HG02571 (cell line): ENCODE results near the gene FYTTD1.

Source experiments
- ATAC-seq: cut with Tn5 transposase; IDR thresholded peaks from one replicate; pipeline ENCODE4 v1.9.1; 2021; ENCODE audit warnings: mild to moderate bottlenecking, moderate library complexity; ENCODE audit not compliant: unreplicated experiment

Gene FYTTD1

DNA sequence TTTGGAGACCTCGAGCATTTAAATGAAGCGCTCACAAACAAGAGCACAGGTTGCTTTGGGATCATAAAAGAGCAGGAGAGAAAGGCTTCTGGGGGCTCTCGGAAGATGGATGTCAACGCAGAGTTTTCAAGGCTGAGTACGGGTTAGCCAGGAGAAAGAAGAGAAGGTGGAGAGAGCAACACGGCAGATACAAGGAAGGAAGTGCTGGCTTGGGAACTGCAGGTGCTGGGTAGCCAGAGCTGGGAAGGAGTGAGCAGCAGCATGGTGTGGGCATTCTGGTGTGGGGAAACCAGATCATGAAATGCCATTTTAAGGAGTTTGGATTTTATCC lies 12.4 kb upstream of the FYTTD1 start:
- no peak for ATAC-seq

DNA sequence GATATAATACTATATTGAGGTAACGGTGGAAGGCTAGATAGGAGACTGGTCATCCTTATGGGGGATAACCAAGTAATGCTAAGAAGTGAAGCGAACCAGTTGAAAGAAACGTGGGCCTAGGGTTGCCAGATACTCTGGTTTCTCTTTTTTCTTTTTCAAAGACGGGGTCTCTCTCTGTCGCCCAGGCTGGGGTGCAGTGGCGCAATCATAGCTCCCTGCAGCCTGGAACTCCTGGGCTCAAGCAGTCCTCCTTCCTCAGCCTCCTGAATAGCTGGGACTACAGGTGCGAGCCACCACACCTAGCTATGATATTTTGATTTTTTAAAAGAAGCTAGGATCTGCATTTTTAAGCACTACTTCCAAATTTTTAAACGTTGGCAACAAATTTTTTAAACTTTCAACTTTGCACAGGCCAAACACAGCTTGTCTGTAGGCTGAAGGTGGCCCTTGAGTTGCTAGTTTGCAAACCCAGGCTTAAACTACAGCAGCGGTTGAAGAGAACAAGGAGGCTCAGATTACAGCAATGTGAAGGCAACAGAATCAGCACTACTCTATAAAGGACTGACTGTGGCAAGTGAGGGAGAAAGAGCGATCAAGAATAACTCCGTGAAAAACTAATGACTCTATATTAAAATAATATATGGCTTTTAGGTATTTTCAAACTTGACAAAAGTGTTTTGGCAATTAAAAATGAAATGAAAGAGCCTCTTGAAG lies 11.8 kb upstream of the FYTTD1 start:
- no peak for ATAC-seq

GRCh38 chr3:197742787-197743186 lies 6.9 kb upstream of the FYTTD1 start:
- no peak for ATAC-seq

DNA sequence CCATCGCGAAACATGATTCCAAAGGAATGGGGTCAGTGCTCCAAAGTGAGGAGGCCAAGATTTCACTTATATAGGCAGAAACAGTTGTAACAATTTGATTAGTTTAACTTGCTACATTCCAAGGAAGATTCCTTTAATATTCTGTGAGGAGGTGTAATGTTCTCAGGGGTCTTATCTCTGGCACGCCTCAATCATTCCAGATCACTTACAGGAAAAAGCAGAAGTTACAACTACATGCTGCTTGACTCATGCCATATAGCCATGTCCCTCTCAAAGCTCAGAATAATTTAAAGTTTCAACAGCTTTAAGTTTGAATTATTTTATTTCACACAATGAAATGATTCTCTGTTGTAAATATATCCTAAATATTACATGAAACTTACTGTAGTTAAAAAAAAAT lies 3.5 kb upstream of the FYTTD1 start:
- no peak for ATAC-seq

DNA sequence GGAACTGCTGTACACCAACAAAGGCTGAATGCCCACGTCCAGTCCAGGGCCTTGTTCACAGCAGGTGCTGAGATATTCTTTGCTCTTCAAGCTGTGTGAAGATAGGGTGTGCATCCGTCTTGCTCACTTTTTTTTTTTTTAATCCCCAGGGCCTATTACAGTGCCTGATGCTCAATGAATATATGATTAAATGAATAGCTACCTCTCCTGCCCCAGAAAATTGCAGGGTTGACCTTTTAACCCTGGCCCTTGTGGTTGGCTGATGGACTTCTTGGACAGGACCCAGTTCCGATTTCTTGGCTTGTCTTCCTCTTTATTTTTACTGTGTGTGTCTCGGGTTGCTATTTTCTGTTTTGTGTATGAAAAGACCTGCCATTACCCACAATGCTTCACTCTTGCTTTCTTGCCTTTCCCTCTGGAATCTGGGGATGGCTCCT lies 2.9 kb upstream of the FYTTD1 start:
- ATAC-seq: no peak

DNA sequence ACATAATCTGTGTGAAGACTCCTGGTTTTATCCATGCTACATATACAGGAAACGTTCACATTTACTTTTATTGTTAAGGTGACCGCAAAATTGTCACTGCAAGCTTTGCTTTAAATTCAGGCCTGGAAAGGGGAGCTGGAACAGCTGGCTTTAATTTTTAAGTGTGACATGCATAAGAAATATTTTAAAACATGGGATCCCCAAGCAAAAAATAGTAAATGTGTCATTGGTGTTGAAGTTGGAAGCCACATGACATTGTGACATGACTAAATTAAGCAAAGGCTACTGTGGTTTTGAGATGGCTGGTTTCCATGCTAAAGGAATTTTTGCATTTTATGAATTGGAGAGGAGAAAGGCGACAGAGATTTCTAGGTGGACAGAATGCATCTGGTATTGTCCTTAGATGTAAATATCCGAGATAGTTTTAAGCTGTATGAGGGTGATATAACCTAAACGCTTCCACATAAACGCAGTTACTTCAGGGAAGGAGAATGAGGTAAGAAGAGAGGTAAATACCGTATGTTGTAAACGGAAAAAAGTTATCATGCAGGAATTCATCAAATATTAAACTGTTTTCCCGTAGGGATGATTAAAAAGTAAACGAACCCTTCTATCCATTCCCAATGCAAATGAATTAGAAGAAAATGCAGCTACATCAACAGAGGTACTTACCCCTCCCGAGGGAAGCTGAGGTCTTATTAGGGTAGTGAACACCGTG lies 927 bp upstream of the FYTTD1 start:
- ATAC-seq: no peak

DNA sequence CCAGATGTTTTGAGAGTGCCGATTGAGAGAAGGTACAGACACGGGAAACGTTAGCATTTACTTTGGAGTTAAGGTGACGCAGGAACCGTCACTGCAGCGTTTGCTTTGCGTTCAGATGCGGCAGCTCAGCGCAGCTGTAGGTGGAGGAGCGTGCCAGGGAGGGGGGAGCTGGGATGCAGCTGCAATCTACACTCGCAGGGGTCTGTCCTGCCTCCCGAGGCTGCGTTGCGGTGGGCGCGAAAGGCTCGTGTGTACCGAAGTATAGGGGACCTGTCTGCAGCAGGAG lies 425 bp upstream of the FYTTD1 start:
- ATAC-seq: peak; percentile 27

DNA sequence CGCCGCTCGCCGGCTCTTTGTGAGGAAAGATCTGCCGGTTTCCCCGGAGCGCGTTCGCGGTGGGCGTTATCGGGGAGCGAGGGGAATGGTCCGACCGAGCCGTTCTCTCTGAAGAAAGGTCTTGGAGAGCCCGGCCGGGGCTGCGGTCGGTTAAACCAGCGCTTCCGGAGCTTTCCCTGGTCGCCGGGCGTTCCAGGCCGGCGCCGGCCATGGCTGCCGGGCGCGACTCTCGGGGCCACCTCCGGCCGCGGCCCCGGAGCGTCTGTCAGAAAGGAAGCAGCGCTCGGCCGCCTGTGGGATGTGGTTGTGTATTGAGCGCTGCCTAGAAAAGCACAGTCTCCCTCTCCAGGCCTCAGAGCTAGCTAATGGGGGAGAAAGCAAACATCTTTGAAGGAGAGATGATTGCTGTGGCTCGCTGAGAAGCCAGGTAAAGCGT lies 731 bp downstream of the FYTTD1 start:
- peak; percentile 33 for ATAC-seq

DNA sequence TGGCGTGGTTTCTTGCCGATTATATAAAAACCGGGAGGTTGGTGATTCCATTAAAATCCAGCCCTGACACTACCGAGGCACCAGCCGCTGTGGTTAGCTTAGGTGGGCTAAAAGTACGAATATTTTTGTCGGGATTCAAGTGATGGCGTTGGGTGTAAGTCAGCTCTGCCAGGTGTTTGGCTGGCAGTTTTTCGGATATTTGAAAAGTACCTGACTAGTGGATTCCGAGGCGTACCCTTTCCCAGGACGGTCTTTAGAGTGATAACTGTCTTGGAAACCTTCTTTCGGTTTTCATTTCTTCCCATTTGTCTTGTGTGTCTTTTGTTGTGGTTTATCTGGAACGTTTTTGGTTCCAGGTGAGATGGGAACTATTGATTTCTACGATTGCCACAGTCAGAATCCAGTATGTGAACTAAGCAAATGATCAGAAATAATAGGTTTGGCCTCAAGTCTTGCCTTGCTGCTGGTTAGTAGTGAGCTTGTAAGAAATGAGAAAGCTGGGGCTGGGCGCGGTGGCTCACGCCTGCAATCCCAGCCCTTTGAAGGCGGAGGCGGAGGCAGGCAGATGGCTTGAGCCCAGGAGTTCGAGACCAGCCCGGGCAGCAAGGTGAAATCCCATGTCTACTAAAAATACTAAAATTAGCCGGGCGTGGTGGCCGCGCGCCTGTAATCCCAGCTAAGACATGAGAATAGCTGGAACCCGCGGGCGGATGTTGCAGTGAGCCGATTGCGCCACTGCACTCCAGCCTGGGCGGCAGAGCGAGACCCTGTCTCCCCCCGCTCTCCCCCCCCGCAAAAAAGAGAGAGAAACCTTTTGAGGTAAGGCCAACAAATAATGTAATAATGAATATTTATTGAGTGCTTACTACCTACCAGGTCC lies 1.4 kb downstream of the FYTTD1 start:
- ATAC-seq: no peak

DNA sequence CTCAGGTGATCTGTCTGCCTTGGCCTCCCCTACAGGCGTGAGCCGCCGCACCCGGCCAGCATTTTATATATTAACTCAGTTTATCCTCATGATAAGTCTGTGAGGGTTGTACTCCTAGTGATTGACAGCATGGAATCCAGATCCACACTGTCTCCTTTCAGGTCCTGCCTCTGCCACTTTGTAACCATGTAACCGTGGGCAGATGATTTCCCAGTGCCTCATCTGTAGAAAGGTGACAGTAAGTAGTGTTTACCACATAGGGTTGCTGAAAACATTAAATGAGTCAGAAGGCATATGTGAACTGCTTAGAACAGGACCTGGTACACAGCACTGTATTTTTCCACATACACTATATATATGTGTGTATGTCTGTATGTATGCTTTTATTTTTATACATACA lies 2.4 kb downstream of the FYTTD1 start:
- ATAC-seq: no peak

DNA sequence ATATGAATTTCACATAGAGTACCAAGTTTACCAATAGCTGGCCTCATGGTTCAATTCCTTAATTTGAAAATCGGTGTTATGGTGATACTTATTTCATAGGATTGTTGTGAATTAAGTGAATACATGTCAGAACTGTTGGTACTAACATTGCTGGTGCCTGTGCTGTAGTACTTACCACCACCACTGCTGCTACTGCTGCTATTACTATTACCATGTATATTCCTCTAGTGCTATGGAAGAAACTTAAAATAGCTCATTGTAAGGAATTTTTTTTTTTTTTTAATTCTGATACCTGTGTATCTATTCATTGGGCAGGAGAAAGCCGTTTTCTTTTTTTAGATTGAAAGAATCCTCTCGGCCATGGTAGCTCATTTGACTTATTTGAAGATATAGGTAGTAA lies 3.6 kb downstream of the FYTTD1 start:
- ATAC-seq: no peak

- ATAC-seq: no peak
Observed at GRCh38 chr3:197756704-197757103, 7.0 kb downstream of the FYTTD1 start.

GRCh38 chr3:197758512-197758911 lies 8.8 kb downstream of the FYTTD1 start:
- no peak for ATAC-seq

DNA sequence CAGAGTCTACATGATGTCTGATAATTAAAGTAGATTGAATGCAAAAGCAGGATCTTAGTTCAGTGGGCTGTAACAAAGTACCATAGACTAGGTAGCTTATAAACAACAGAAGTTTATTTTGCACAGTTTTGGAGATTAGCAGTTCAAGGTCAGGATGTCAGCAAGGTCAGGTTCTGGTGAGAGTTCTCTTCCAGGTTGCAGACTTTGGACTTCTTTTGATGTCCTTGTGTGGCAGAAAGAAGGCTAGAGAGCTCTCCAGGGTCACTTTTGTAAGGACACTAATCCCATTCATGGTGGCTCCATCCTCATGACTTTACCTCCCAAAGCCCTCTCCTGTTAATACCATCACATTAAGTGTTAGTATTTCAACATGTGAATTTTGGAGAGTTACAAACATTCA lies 12.1 kb downstream of the FYTTD1 start:
- no peak for ATAC-seq

- no peak for ATAC-seq
Observed at GRCh38 chr3:197775317-197775716, 25.6 kb downstream of the FYTTD1 start.

DNA sequence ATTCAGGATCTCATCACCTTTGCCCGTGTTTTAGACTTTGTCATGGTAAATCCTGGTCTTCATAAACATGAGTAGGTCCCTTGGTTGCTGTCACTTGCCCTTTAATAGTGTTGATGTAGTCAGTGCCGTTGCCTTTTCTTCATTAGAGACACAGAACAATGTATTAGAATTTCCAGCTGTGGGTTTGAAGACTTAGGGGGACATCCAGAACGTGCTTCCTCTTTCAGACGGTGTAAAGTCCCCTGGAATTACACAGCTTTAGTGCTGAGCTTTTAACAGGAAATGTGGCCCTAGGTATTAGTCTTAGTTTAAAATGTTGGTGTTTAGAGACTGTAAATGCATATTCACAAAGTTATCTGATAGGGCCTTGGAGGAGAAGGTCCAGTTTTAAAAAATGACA lies 32.5 kb downstream of the FYTTD1 start:
- no peak for ATAC-seq

DNA sequence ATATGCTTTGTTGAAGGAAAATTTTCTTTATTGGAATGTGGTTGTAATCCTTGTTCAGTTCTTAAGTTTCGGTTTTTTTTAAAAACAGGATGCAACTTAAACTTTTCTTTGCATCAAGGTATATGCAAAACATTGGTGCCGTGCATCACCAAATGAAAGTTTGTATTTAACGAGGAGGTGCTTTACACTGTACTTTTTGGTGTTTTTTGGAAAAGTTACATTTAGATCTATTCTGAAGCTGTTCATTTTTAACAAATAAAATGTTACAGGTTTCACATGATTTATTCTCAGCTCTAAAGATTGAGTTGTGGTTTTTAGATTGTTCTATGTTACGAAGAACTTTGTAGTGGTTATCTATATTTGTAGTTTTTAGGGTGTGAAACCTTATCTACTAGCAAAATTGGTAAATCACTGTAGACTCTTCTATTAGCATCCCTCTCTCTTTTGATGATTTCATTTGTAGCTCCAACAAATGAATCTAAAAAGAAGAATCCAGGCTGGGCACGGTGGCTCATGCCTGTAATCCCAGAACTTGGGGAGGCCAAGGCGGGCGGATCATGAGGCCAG lies 34.4 kb downstream of the FYTTD1 start:
- no peak for ATAC-seq

GRCh38 chr3:197787412-197787811 lies 37.7 kb downstream of the FYTTD1 start:
- no peak for ATAC-seq

- no peak for ATAC-seq
Observed at GRCh38 chr3:197789309-197789708, 39.6 kb downstream of the FYTTD1 start.

DNA sequence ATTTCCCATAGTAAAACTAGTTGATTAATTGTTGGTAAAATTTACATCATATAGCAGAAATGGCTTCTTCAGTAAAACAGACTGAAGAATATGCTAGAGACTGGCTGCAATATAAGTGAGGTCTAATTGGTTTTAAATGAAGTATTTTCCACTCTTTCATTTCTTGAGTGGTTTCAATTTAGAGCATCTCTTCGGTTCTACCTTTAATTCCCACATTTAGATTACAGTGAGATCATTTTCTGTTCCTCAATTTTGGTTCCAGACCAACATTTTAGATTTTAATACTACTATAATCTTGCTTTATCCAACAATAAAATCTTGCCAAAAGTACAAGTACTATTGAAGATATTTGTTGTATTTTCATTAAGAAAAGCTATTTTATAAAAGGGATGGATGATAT lies 40.4 kb downstream of the FYTTD1 start:
- ATAC-seq: no peak

- ATAC-seq: peak; percentile 81
Observed at GRCh38 chr3:197791113-197791891, 41.6 kb downstream of the FYTTD1 start, which contains the start of gene LRCH3. Gene LRCH3, plus strand, starts transcription at chr3:197791254. Its CDS starts 25 bp downstream, at chr3:197791279.
